GM18498 (cell line): ENCODE measurements around the gene ZCRB1.
"Not testable (repeated sequence)": the region's sequence is repeated elsewhere in the genome, so short reads cannot be mapped to it uniquely, and the experiment has no call there.

Source experiments
- ATAC-seq: cut with Tn5 transposase; IDR thresholded peaks from one replicate; pipeline ENCODE4 v1.9.1; 2021; ENCODE audit warnings: mild to moderate bottlenecking, moderate library complexity; ENCODE audit not compliant: unreplicated experiment

Gene ZCRB1

DNA sequence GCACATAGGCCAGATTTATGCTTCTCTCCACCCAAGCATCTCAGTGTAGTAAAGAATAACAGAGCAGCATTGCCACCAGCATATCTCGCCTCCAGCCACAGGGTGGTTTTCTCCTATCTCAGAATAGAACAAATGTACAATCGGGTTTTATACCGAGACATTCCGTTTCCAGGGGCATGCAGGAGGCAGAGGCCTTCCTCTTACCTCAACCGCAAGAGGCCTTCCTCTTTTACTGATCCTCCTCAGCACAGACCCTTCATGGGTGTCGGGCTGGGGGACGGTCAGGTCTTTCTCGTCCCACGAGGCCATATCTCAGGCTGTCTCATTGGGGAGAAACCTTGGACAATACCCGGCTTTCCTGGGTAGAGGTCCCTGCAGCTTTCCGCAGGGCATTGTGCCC lies 4.2 kb upstream of the ZCRB1 start:
- ATAC-seq, result not testable (repeated sequence)

DNA sequence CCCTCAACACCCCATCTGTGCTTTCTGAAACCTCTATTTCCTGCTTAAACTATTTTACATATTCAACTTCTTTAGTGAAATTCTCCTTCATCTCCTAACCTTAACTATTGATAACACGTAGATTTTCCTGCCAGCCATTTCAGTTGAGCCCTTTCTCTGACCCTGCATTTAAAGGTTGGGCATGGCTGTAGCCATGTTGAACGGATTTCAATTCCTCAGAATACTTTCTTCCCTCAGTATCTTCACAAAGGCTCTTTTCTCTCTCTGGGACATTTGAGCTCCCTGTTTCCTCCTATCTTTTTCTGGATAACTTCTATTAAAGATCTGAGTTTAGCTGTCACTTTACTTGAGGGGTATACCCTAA lies 1.3 kb upstream of the ZCRB1 start:
- ATAC-seq, result no peak

DNA sequence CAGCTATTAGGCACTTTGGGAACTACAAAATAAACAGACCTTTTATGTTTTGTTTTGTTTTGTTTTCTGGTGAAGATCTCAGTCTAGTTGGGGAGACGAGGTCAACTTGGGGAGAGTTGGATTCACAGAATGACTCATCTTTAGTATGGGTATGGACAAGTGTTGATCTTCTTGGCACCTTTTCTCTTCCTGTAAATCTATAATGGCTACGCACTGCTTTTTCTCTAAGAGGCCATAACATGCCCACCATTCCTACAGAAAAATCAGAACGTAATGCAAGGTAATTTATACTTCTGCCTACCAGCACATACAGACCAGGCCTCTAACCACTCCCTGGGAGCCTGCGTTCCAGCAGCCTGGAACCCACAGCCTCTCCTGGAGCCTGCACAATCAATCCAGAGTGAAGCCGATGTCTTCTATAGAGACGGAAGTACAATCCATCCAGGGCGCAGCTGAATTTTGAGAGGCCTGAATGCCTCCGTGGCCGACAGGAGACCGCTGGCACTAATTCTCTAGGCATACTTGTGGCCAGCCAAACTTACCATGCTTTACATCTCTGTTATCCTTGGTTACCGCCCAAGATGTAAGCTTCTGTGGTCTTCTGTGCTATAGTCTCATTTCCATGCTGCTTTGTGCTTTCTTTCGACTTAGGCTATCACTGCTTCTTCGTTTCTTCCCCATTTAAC lies 790 bp upstream of the ZCRB1 start:
- ATAC-seq, result peak; percentile 25

DNA sequence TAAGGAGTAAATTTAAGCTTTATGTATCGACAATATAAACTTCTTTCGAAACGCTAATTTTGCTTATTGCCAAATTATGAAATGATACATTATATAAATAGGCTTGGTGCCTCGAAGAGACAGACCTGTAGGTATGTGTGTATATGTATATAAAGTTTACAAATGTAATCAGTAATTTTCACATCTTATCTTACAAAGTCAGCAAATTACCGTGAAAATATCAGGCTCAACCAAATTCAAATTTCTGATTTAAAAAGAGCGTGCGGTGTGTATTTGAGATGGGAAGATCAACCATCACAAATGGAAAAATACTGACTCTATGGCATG lies 605 bp downstream of the ZCRB1 start:
- ATAC-seq, result no peak

DNA sequence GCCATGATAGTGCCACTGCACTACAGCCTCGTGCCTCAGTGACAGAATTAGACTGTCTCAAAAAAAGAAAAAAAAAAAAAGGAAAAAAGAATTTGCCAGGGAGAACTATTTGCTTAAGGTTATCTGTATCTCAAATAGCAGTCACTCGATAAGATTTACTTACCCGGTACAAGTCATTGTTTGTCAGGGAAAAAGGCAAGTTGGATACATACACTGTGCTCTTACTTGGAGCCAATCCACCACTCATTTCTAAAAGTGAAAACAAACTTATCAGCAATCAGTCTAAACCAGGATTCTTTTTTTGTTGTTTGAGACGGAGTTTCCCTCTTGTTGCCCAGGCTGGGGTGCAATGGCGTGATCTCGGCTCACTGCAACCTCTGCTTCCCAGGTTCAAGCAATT lies 2.0 kb downstream of the ZCRB1 start:
- no peak for ATAC-seq

DNA sequence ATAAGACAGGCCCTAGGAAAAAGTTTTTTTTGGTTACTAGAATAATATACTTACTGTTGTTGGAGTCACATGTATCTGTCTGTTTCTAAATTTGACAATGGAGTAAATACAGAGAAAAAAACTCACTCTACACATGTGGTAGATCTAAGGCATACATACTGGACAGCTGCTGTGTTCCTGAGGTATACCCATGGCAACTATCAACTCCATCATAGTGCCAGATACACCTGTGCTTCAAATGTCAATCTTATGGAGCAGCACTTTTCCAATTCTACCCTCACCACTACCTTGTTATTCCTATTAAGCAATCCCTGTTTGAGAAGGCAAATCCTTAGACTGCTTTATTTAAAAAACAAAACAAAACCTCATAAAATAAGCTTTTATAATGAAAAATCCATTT lies 3.3 kb downstream of the ZCRB1 start:
- no peak for ATAC-seq

DNA sequence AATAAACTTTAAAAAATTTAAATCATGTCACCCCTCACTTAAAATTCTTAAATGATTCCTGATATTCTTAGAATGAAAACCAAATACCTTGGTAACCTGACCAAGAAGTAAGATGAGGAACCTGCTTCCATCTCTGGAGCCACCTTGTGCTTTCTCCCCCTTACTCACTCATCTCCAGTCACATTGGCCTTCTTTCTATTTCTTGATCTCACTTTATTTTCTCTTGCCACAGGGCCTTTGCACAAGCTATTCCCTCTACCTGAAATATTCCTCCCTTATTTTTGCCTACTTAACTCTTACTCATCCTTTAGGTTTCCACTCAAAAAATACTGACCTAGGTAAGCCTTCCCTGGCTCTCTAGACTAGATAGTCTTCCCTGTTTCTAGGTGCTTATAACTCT lies 5.1 kb downstream of the ZCRB1 start:
- ATAC-seq, result no peak

DNA sequence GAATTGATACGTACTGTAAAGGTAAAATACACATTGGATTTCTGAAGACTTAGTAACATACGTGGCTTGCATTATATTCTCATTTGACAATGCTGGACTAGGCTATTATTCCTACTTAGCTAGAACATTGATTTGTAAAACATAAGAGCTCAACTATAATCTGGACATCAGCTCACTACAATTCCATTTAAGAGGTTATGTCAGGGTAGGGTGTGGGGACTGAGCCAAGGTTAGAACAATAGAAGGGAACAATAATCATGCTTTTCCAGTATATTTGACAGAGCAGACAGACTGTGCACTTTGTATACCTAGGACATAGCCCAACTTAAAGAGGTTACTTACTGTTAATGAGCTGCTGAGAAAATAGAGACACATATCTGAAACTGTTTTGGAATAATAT lies 10.8 kb downstream of the ZCRB1 start:
- ATAC-seq, result no peak

DNA sequence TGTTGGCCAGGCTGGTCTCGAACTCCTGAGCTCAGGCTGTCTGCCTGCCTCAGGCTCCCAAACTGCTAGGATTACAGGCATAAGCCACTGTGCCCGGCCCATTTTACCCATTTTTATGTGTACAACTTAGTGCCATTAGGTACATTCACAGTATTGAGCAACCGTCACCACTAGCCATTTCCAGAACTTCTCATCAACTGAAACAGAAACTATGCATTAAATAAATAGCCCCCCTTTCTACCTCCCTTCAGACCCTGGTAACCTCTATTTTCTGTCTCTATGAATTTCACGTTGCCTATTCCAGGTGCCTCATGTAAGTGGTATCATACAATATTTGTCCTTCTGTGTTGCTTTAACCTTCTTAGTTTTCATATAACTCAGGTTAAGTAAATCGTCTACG lies 15.9 kb downstream of the ZCRB1 start:
- ATAC-seq, result no peak

DNA sequence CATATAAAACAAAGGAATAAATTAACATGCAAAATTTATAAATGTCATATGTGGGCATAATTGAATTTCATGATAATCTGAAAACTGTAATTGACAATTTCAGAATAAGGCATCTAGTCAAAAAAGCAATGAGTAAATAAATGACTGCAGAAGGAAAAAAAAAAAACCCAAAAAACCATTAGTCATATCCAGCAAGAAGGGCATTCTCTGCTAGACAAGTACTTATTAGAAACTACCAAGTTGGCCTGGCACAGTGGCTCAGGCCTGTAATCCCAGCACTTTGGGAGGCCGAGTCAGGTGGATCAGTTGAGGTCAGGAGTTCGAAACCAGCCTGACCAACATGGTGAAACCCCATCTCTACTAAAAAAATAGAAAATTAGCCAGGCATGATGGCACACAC lies 17.5 kb downstream of the ZCRB1 start:
- ATAC-seq, result no peak

DNA sequence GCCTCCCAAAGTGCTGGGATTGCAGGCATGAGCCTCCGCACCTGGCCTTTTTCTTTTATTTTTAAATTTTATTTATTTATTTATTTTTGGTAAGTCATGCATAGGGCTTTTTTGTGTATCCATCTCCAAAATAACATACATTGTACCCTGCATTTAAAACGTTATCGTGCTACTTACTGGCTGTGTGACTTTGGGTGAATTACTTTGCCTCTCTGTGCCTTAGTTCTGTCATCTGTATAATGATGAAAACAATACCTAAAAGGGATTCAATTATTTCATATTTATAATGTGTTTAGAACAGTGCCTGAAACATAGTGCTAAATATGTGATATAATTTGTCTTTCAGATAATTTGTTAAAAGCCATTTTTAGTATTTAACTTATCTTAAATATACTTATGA lies 19.6 kb downstream of the ZCRB1 start:
- ATAC-seq, result no peak

DNA sequence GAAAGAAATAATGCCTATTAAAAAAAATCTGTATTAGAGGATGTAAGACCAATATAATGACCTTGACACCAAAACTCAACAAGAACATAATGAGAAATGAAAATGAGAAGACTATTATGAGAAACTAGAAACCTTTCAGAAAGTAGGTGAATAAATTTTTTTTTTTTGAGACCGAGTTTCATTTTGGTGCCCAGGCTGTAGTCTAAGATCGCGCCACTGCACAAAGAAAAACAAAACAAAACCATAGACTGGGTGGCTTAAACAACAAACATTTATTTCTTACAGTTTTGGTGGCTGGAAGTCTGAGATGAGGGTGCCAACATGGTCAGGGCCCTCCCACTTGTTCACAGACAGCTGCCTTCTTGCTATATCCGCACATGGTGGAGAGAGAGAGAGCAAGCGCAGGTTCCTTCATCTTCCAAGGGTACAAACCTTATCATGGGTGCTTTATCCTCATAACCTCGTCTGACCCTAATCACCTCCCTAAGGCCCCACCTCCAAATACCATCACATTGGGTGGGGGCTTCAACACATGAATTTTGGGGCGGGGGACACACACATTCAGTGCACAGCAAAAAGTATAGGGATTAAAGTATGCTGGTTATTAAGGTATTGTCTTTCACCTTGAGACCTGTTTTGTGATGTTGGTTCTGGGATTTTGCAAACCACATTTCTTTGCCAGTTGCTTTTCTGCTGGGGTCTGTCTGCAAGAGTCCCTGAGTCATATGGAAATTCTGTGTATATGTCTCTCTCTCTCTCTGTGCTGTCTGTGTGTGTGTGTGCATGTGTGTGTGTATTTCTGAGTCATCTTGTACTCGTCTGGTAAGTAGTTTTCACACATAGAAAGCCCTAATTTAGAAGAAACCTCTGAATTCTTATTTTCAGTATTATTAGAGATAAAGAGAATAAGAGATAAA lies 26.2 kb downstream of the ZCRB1 start:
- peak; percentile 75 for ATAC-seq

DNA sequence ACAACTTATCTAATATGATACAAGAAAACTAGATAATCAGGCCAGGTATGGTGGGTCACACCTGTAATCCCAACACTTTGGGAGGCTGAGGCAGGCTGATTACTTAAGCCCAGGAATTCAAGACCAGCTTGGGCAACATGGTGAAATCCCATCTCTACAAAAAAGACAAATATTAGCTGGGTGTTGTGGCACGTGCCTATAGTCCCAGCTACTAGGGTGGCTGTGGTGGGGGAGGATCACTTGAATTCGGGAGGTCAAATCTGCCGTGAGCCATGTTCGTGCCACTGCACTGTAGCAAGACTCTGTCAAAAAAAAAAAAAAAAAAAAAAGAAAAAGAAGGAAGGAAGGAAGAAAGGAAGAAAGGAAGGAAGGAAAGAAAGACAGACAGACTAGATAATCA lies 27.0 kb downstream of the ZCRB1 start:
- ATAC-seq, result no peak

DNA sequence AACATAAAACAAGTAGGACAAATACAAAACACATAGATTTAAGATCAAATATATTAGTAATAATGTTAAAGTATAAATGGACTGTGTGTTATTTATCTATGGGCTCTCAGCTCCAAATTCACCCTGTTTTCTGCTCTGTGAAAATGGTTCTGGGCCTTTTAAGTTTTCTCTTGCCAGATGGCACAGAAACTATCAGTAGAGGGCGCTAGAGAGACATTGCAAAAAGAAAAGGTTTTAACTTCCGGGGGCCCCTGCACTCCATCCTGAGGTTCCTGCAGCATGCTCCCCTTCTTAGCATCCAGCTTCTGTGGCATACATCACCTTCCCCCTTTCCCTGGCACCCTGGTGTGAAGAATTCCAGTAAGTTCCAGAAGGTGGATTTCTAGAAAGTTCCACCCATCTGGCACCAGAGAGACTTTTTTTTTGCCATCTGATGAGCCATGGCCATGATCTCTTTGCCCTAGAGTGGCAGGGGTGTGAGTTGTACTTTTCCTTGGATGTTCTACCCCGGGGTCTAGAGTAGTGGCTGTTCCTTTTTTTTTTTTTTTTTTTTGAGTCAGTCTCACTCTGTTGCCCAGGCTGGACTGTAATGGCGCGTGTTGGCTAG lies 29.3 kb downstream of the ZCRB1 start:
- ATAC-seq, result no peak

DNA sequence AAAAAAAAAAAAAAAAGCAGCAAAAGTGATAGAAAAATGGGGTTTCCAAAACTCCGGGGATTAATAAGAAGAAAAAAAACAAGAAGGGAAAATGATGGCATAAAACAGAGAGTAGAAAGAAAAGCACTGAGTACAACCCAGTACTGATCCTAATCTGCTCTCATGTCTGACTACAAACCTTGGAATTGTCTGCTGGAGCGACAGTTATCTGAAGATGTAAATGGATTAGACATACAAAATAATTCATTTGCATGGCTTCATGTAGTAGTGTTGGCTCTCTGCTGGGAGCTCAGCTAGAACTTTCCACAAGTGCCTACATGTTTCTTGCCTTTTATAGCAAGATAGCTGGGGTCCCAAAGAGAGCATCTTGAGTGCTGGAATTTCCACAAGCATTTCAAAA lies 34.2 kb downstream of the ZCRB1 start:
- ATAC-seq, result no peak

DNA sequence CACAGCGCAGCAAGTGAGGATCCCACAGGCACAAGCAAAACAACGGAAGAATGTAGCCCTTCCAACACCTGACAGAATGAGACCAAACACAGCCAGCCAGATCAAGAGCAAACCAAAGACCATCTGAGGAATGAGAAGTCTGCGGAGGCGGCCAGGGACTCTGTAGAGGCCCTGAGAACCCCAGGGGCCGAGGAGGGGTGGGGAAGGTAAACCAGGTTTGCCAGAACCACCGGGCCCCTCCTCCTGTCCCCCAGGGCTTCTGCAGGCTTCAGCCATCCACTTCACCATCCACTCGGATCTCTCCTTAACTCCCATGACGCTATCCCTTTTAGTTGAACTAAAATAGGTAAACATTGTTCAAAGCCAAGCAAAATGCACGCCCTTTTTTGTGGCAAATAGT lies 37.4 kb downstream of the ZCRB1 start:
- ATAC-seq, result no peak

DNA sequence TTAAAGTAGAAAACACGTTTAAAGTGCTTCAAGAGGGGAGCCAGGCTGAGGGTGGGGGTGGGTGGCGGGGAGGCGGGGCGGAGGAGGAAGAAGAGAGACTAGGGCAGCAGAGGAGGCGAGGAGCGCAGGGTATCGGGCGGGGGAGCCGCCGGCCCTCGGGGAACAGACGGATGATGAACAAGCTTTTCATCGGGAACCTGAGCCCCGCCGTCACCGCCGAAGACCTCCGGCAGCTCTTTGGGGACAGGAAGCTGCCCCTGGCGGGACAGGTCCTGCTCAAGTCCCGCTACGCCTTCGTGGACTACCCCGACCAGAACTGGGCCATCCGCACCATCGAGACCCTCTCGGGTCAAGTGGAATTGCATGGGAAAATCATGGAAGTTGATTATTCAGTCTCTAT lies 39.2 kb downstream of the ZCRB1 start:
- ATAC-seq, result no peak

DNA sequence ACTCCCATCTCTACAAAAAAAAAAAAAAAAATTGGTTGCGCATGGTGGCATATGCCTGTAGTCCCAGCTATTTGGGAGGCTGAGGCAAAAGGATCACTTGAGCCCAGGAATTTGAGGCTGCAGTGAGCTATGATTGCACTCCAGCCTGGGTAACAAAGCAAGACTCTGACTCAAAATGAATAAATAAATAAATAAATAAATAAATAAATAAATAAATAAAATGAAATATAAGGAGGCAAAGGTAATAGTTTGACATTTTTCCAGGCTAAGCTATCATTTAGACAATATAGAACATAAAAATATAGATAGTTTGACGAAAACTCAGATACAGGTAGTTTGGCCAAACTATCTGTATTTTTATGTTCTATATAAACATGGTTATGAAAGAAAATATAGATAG lies 40.5 kb downstream of the ZCRB1 start:
- no peak for ATAC-seq

DNA sequence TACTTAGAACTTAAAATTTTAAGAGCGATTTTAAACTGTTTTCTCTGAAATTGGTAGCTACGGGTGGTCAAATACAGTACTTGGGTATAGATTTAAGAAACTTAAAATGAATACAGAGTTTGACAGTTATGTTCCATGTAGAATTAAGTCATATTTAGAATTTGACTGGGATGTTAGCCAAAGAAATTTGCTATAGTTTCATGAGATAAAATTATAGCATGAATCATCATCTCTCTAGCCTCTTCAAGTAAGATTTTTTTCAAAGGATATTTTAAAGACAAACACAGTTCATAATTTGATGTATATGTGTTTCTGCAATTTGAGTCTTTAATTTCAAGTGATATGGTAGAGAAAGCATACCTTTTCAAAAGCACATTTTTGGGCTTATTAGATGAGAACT lies 41.0 kb downstream of the ZCRB1 start:
- no peak for ATAC-seq

DNA sequence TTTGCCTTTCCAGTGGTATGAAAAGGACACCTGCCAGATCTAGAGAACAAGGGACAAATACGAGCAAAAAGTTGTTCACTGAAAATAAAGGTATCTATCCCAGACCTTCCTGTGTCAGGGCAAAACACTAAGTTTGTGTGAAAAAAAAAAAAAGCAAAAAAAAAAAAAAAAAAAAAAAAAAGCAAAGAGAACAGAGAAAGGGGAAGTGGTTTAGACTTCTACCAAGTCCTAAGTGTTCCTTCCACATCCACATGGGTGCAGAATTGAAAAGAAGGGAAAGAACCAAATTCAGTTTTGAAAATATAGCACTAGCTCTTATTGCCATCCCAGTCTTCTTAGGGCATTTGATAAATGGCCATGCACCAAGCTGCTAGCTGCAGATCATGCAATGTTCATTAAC lies 41.7 kb downstream of the ZCRB1 start:
- no peak for ATAC-seq

DNA sequence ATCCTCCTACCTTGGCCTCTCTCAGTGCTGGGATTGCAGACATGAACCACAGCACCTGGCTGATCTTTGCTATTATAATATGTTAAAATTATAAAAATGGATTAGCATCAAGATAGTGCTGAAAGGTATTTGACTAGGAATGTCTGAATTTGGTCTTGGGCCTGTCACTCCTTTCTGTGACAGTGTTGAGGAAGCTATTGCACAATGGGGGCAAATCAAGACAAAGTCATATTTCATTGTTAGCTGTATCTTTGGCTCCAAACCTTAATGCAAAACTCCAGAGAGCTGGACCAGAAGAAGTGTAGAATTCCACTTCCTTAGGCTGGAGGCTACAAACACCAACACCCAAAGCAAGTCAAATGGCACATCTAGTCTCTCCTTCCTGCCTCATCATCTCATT lies 42.2 kb downstream of the ZCRB1 start:
- ATAC-seq, result no peak

DNA sequence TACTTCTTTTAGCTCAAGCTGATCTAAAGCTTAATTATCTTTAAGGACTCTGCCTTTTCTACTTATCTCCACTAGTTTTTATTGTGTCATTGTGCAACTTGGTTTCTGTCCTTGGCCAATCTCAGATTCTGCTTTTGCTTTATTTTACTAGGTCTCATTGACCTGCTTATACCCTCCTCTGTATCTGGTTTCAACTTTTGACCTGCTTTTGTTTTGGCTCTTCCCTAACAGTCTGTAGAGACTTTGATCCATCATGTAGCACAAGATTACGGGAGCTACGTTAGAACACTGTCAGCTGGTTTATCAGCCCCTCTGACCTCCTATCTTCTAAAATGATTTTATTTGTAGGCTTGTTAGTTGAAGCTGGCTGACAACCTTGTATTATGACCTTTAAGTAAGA lies 43.6 kb downstream of the ZCRB1 start:
- ATAC-seq, result no peak
